ENCODE data around the gene NTHL1.

Gene NTHL1

GRCh38 chr16:2047330-2048115 lies at the start of gene NTHL1, which contains the start of gene TSC2:
NTHL1 (minus strand) TSS chr16:2047834; CDS start chr16:2047823, 11 bp downstream.
TSC2 (plus strand) TSS chr16:2047985; CDS start chr16:2048616, 631 bp downstream.
- DNase-seq (ENCODE audit: low spot score), result peak; percentile 92

- DNase-seq (ENCODE audit: low spot score), result no peak
These were observed 49.4 kb upstream of the NTHL1 start for GRCh38 chr16:2096853-2097595.

GRCh38 chr16:2095918-2096582 lies 48.4 kb upstream of the NTHL1 start:
- DNase-seq (ENCODE audit: low spot score), result no peak

GRCh38 chr16:2095315-2095853 lies 47.8 kb upstream of the NTHL1 start:
- DNase-seq (ENCODE audit: low spot score), result no peak

GRCh38 chr16:2093793-2094192 lies 46.2 kb upstream of the NTHL1 start:
- DNase-seq (ENCODE audit: low spot score), result no peak

GRCh38 chr16:2092866-2093265 lies 45.2 kb upstream of the NTHL1 start:
- DNase-seq (ENCODE audit: low spot score), result no peak

- no peak for DNase-seq (ENCODE audit: low spot score)
These were observed 44.6 kb upstream of the NTHL1 start for GRCh38 chr16:2092256-2092620.

GRCh38 chr16:2091547-2092255 lies 44.1 kb upstream of the NTHL1 start:
- no peak for DNase-seq (ENCODE audit: low spot score)

- DNase-seq (ENCODE audit: low spot score), result peak; percentile 31
These were observed 43.3 kb upstream of the NTHL1 start for GRCh38 chr16:2090777-2091546.

- no peak for DNase-seq (ENCODE audit: low spot score)
These were observed 42.8 kb upstream of the NTHL1 start for GRCh38 chr16:2090481-2090776.

GRCh38 chr16:2089706-2090480 lies 42.3 kb upstream of the NTHL1 start:
- DNase-seq (ENCODE audit: low spot score), result no peak

GRCh38 chr16:2088759-2089358 lies 41.2 kb upstream of the NTHL1 start:
- no peak for DNase-seq (ENCODE audit: low spot score)

GRCh38 chr16:2087748-2088631 lies 40.4 kb upstream of the NTHL1 start:
- no peak for DNase-seq (ENCODE audit: low spot score)

- peak; percentile 61 for DNase-seq (ENCODE audit: low spot score)
These were observed 39.4 kb upstream of the NTHL1 start for GRCh38 chr16:2086812-2087747.

GRCh38 chr16:2086106-2086742 lies 38.6 kb upstream of the NTHL1 start:
- DNase-seq (ENCODE audit: low spot score), result no peak

GRCh38 chr16:2085669-2086068 lies 38.0 kb upstream of the NTHL1 start:
- no peak for DNase-seq (ENCODE audit: low spot score)

GRCh38 chr16:2084895-2085625 lies 37.4 kb upstream of the NTHL1 start:
- DNase-seq (ENCODE audit: low spot score), result no peak
